Measurements from ENCODE around the gene TRAPPC10. TPM values are rescaled to one million over a fixed set of nuclear protein-coding genes. Genes with fewer than 3 reads are reported as not detected.

The TRAPPC10 gene
- total RNA-seq, 4 donors from 2014 or later = 38.6 to 77.8 (median 55.3) TPM

Small RNA genes lying within 50 kb of the gene (small RNA-seq; reads per million reads assigned to genes)
- not detected for gene RNU6-1150P

Other genes with a start within 250 kb of the TRAPPC10 start
- gene CSTB, start 236.0 kb upstream of the TRAPPC10 start, total RNA-seq = 10 to 100 TPM in 3 of 4 donors, 1 to 10 TPM in 1; 9.1 to 32.4 (median 14.5) TPM
- gene RRP1, start 222.7 kb upstream of the TRAPPC10 start, total RNA-seq = 10 to 100 TPM; 11.0 to 20.1 (median 18.7) TPM
- 10 to 100 TPM; 40.6 to 80.5 (median 65.3) TPM for gene AGPAT3, start 147.1 kb upstream of the TRAPPC10 start, total RNA-seq
- gene PWP2, start 95.1 kb downstream of the TRAPPC10 start, total RNA-seq = 10 to 100 TPM in 1 of 4 donors, 1 to 10 TPM in 3; 5.8 to 20.5 (median 7.0) TPM
- 10 to 100 TPM in 2 of 4 donors, 1 to 10 TPM in 2; 2.0 to 73.1 (median 11.8) TPM for gene GATD3, start 121.4 kb downstream of the TRAPPC10 start, total RNA-seq
- 1 to 10 TPM in 3 of 4 donors, under 1 TPM in 1; 0.54 to 2.9 (median 1.3) TPM for gene ICOSLG, start 228.6 kb downstream of the TRAPPC10 start, total RNA-seq
- not detected for gene DNMT3L, start 249.6 kb downstream of the TRAPPC10 start, total RNA-seq

All from thyroid gland (tissue), 4 donors.